GM12878 (cell line): ENCODE results near the gene FKBP7. TPM values are rescaled to one million over a fixed set of nuclear protein-coding genes. Genes with fewer than 3 reads are reported as not detected.

Source experiments
- ATAC-seq: fragments of 200-7000 bp; cut with Tn5 transposase; 3 replicates; pipeline ENCODE4 v1.9.1; 2020; ENCODE audit warnings: mild to moderate bottlenecking, moderate library complexity
- BruUV-seq: library from RNA; stranded (reverse); fragments of 400-500 nt; replicated peaks from 2 replicates; lab custom pipeline; 2021; lab: Mats Ljungman, UMichigan
- CTCF ChIA-PET: fragments of 300-600 bp; sonication (Branson Sonifier 250); formaldehyde crosslinking; extraction: SDS; loops from one replicate; lab custom pipeline; 2021; ENCODE audit warnings: inconsistent platforms; lab: Yijun Ruan, JAX
- POLR2A ChIA-PET: fragments of 350-600 bp; formaldehyde crosslinking; extraction: SDS; loops from one replicate; lab custom pipeline; 2021; ENCODE audit warnings: inconsistent platforms; lab: Charles Lee
- RAD21 ChIA-PET: fragments of 300-600 bp; sonication (Branson Sonifier 250); formaldehyde crosslinking; loops from one replicate; lab custom pipeline; 2023; ENCODE audit warnings: antibody characterized with exemption; ENCODE audit not compliant: unreplicated experiment; lab: Charles Lee
- SMC1A ChIA-PET: fragments of 300-600 bp; sonication (Branson Sonifier 250); formaldehyde crosslinking; loops from one replicate; lab custom pipeline; 2023; ENCODE audit not compliant: unreplicated experiment, uncharacterized antibody; lab: Charles Lee
- DNase-seq: peaks from one replicate; pipeline ENCODE4 v3.0.0-alpha.2; 2011; ENCODE audit warnings: low read depth, low spot score
- FAIRE-seq: peaks from 3 replicates; lab custom pipeline; 2011; peaks lifted over from hg19 to GRCh38; lab: Jason Lieb, UNC
- H2AFZ ChIP-seq: 2 replicates; pipeline ENCODE4 v1.6.0; 2011; ENCODE audit warnings: low read depth, low read length, control low read depth; ENCODE audit not compliant: control insufficient read depth
- H3K27ac ChIP-seq: 2 replicates; pipeline ENCODE4 v1.5.1; 2011; ENCODE audit warnings: control low read depth; ENCODE audit not compliant: control insufficient read depth, insufficient read depth
- H3K27me3 ChIP-seq, 2 experiments: replicated peaks in 1 of 2; 2 replicates each; pipeline versions ENCODE4 v1.6.0 to v1.6.1; 2011; ENCODE audit warnings: low read length in 1 of 2; ENCODE audit not compliant: control insufficient read depth in 2 of 2, insufficient read depth in 2 of 2
- H3K36me3 ChIP-seq, 2 experiments: 2 replicates each; pipeline ENCODE4 v1.5.1; 2011; ENCODE audit warnings: low read length in 1 of 2; ENCODE audit not compliant: control insufficient read depth in 2 of 2, insufficient read depth in 2 of 2
- H3K4me1 ChIP-seq: 2 replicates; pipeline ENCODE4 v1.6.1; 2011; ENCODE audit warnings: mild to moderate bottlenecking, low read length, moderate library complexity, mixed read lengths; ENCODE audit not compliant: control insufficient read depth, insufficient read depth
- H3K4me2 ChIP-seq: 2 replicates; pipeline ENCODE4 v1.6.0; 2011; ENCODE audit warnings: control low read depth; ENCODE audit not compliant: control insufficient read depth, insufficient read depth
- H3K4me3 ChIP-seq: fragments of 200-600 bp; sonication (generic); 2 replicates; pipeline ENCODE4 v1.5.1; 2016
- H3K79me2 ChIP-seq: 2 replicates; pipeline ENCODE4 v1.6.0; 2011; ENCODE audit warnings: low read length; ENCODE audit not compliant: control insufficient read depth, insufficient read depth
- H3K9ac ChIP-seq: 2 replicates; pipeline ENCODE4 v1.8.0; 2011; ENCODE audit warnings: low read length, control low read depth, mixed read lengths; ENCODE audit not compliant: control insufficient read depth, insufficient read depth
- H3K9me3 ChIP-seq: replicated peaks from 3 replicates; pipeline ENCODE4 v1.5.1; 2011; ENCODE audit warnings: mild to moderate bottlenecking, low read length; ENCODE audit not compliant: control insufficient read depth, insufficient read depth
- H4K20me1 ChIP-seq: 2 replicates; pipeline ENCODE4 v1.6.0; 2011; ENCODE audit not compliant: control insufficient read depth, insufficient read depth
- CHD2 ChIP-seq: IDR thresholded peaks from 2 replicates; pipeline ENCODE4 v1.6.1; 2011; ENCODE audit warnings: low read depth, low read length, improper control_type of control experiment, borderline replicate concordance
- CREM ChIP-seq: IDR thresholded peaks from 2 replicates; pipeline ENCODE4 v1.6.1; 2014; ENCODE audit warnings: antibody characterized with exemption, low read depth
- NFYA ChIP-seq: IDR thresholded peaks from 2 replicates; pipeline ENCODE4 v1.6.1; 2011; ENCODE audit warnings: low read depth, mild to moderate bottlenecking, low read length, improper control_type of control experiment, borderline replicate concordance
- NFYB ChIP-seq: IDR thresholded peaks from 2 replicates; pipeline ENCODE4 v1.6.1; 2011; ENCODE audit warnings: low read depth, mild to moderate bottlenecking, low read length, improper control_type of control experiment, moderate library complexity; ENCODE audit not compliant: insufficient read depth
- NRF1 ChIP-seq: conservative IDR thresholded peaks from 2 replicates; pipeline ENCODE4 v1.6.1; 2011; ENCODE audit warnings: mild to moderate bottlenecking, low read depth, low read length, improper control_type of control experiment
- PAX5 ChIP-seq: IDR thresholded peaks from 2 replicates; pipeline ENCODE4 v1.6.1; 2011; ENCODE audit warnings: low read depth, low read length, borderline replicate concordance
- PML ChIP-seq: IDR thresholded peaks from 2 replicates; pipeline ENCODE4 v1.6.1; 2012; ENCODE audit warnings: low read length, inconsistent platforms
- POLR2AphosphoS2 ChIP-seq: IDR thresholded peaks from 2 replicates; pipeline ENCODE4 v1.6.1; 2011; ENCODE audit warnings: low read depth, mild to moderate bottlenecking, low read length, improper control_type of control experiment, moderate library complexity
- SIN3A ChIP-seq: IDR thresholded peaks from 2 replicates; pipeline ENCODE4 v1.6.1; 2012; ENCODE audit warnings: low read depth, low read length, improper control_type of control experiment
- TCF12 ChIP-seq: IDR thresholded peaks from 2 replicates; pipeline ENCODE4 v1.6.1; 2011; ENCODE audit warnings: low read depth, mild to moderate bottlenecking, low read length
- WRNIP1 ChIP-seq: IDR thresholded peaks from 2 replicates; pipeline ENCODE4 v1.6.1; 2011; ENCODE audit warnings: low read depth, low read length, improper control_type of control experiment, borderline replicate concordance
- WGBS: methylation state at CpG from one replicate; pipeline ENCODE4 v1.1.6; 2016; ENCODE audit warnings: low lambda C conversion rate; ENCODE audit not compliant: insufficient replicate concordance, insufficient coverage; ENCODE audit errors: missing lambda C conversion rate; 5-methylcytosine and 5-hydroxymethylcytosine counted together
- in situ Hi-C: fragments of 300-500 bp; cut with MboI; formaldehyde crosslinking; loops from 9 replicates; pipeline ENCODE4 v1.14.3; 2018; ENCODE audit warnings: mixed read lengths
- intact Hi-C: fragments of 100-400 bp; cut with micrococcal nuclease; formaldehyde crosslinking; loops from one replicate; pipeline ENCODE4 v1.14.2; 2022; ENCODE audit not compliant: unreplicated experiment
- polyA plus RNA-seq, 11 experiments: library from polyadenylated mRNA; depleted of rRNA in 4 of 11; unstranded in 6 of 11; stranded (reverse) in 5 of 11; fragments of >200 nt; fragmentation: Nextera tagmentation in 4 of 11; fragmentation: Illumina TruSeq in 1 of 11; extraction: Ambion mirVana in 4 of 11; extraction: Trizol in 1 of 11; gene quantifications; 1 replicate in 1 of 11; 2 replicates in 10 of 11; pipeline versions ENCODE4 v1.2.1 to v1.2.3, GENCODE V29; 2011 to 2016; ENCODE audit warnings: inconsistent platforms in 2 of 11, missing spikeins in 2 of 11, low read depth in 1 of 11
- total RNA-seq, 4 experiments: library from RNA; depleted of rRNA in 3 of 4; stranded (reverse); fragments of >200 nt in 3 of 4; fragmentation: Illumina TruSeq in 1 of 4; extraction: Trizol in 1 of 4; gene quantifications; 2 replicates each; pipeline versions ENCODE4 v1.2.1 to v1.2.3, GENCODE V29; 2013 to 2021
- TF ChIP-seq, protein P1 (sequence below): fragments of 450-650 bp; IDR thresholded peaks from 2 replicates; pipeline ENCODE4 v1.6.1; 2017; ENCODE audit warnings: low read depth, mild to moderate bottlenecking, moderate library complexity
- TF ChIP-seq, protein P2 (sequence below): IDR thresholded peaks from 2 replicates; pipeline ENCODE4 v1.6.1; 2012; ENCODE audit warnings: mild to moderate bottlenecking, low read depth, low read length
- TF ChIP-seq, protein P3 (sequence below): fragments of 450-650 bp; IDR thresholded peaks from 2 replicates; pipeline ENCODE4 v1.6.1; 2018; ENCODE audit warnings: borderline replicate concordance, mild to moderate bottlenecking; ENCODE audit not compliant: partially characterized antibody
- TF ChIP-seq, protein P4 (sequence below): IDR thresholded peaks from 2 replicates; pipeline ENCODE4 v1.6.1; 2011; ENCODE audit warnings: low read depth, low read length, improper control_type of control experiment, borderline replicate concordance

The FKBP7 gene
- total and polyA plus RNA-seq, 10 of the 15 experiments (the other 5 are each of a cell fraction or from before 2014, with no cell fraction given) = 5.6 to 16.7 (median 12.5) TPM

DNA sequence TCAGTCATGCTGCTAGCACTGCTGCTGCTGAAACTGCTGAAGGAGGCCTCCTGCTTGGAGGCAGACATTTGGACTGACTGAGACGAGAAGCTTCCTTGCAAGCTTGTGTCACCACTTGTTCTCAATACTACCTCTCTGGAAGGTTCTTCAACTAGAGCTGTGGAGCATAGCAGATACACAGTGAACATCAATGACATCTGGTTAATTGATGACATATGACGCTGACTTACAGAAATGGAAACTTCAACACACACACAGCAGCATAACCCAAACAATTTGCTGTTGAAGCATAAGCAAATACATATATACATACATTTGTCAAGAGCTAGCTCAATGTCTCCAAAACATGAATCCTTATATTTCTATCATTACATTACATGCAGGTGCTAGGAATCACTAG, 49.2 kb upstream of the FKBP7 start:
- no peak overlapping the region for H2AFZ ChIP-seq
- DNase-seq (no peak), FAIRE-seq (no peak), ATAC-seq (peak; percentile 7)
- intact Hi-C loops = loop anchor here (10.0 kb wide), 1 partner anchor 727 kb away; no protein-coding TSS in a partner anchor
- ChIA-PET RAD21 (interaction anchor here (0.7 to 4.8 kb wide), 4 partner anchors 10 to 77 kb away, joined by 4 to 29 read pairs (median 7); partner anchors contain the start of genes PJVK, PLEKHA3 and PRKRA), SMC1A (interaction anchor here (0.9 to 3.3 kb wide), 12 partner anchors 9 to 125 kb away, joined by 3 to 21 read pairs (median 4); partner anchors contain the start of genes PJVK and PRKRA), POLR2A (interaction anchor here (0.6 to 1.8 kb wide), 5 partner anchors 9 to 77 kb away, joined by 3 to 14 read pairs (median 3); partner anchors contain the start of genes PJVK and PRKRA), CTCF (interaction anchor here (0.6 to 2.7 kb wide), 6 partner anchors 23 to 492 kb away, joined by 3 to 15 read pairs (median 4); partner anchors contain the start of gene PLEKHA3)
- H3K4me3 ChIP-seq = peak overlapping the region; percentile 30; the same call in 1 of the 2 replicates
- no peaks in the 10 kb centered on the region; the same call in 1 of the 3 replicates for H3K9me3 ChIP-seq
- H4K20me1 ChIP-seq = no peaks in the 10 kb centered on the region
- 94% methylated on average over 2 of the region's 2 CpGs for WGBS
- peak overlapping the region; percentile 21 for H3K27ac ChIP-seq
- H3K4me2 ChIP-seq = peak overlapping the region; percentile 56
- peaks cover 33% of the 10 kb centered on the region for H3K4me1 ChIP-seq
- no peaks in the 10 kb centered on the region for H3K27me3 ChIP-seq
- peaks cover 2 to 6% of the 10 kb centered on the region in 2 experiments; a peak in 2 of 4 replicates for H3K36me3 ChIP-seq
- no TSS peak for BruUV-seq
- H3K79me2 ChIP-seq = peaks cover 64% of the 10 kb centered on the region
- in situ Hi-C loops = no loop called here
- no peak overlapping the region for H3K9ac ChIP-seq
- TF ChIP-seq NRF1 (no peak), CHD2 (no peak), PAX5 (no peak), NFYA (no peak), POLR2AphosphoS2 (no peak), NFYB (no peak), TCF12 (no peak), WRNIP1 (no peak), PML (no peak), CREM (no peak), SIN3A (no peak)
- TF ChIP-seq, protein P1, sequence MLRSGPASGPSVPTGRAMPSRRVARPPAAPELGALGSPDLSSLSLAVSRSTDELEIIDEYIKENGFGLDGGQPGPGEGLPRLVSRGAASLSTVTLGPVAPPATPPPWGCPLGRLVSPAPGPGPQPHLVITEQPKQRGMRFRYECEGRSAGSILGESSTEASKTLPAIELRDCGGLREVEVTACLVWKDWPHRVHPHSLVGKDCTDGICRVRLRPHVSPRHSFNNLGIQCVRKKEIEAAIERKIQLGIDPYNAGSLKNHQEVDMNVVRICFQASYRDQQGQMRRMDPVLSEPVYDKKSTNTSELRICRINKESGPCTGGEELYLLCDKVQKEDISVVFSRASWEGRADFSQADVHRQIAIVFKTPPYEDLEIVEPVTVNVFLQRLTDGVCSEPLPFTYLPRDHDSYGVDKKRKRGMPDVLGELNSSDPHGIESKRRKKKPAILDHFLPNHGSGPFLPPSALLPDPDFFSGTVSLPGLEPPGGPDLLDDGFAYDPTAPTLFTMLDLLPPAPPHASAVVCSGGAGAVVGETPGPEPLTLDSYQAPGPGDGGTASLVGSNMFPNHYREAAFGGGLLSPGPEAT = no peak
- TF ChIP-seq, protein P2, sequence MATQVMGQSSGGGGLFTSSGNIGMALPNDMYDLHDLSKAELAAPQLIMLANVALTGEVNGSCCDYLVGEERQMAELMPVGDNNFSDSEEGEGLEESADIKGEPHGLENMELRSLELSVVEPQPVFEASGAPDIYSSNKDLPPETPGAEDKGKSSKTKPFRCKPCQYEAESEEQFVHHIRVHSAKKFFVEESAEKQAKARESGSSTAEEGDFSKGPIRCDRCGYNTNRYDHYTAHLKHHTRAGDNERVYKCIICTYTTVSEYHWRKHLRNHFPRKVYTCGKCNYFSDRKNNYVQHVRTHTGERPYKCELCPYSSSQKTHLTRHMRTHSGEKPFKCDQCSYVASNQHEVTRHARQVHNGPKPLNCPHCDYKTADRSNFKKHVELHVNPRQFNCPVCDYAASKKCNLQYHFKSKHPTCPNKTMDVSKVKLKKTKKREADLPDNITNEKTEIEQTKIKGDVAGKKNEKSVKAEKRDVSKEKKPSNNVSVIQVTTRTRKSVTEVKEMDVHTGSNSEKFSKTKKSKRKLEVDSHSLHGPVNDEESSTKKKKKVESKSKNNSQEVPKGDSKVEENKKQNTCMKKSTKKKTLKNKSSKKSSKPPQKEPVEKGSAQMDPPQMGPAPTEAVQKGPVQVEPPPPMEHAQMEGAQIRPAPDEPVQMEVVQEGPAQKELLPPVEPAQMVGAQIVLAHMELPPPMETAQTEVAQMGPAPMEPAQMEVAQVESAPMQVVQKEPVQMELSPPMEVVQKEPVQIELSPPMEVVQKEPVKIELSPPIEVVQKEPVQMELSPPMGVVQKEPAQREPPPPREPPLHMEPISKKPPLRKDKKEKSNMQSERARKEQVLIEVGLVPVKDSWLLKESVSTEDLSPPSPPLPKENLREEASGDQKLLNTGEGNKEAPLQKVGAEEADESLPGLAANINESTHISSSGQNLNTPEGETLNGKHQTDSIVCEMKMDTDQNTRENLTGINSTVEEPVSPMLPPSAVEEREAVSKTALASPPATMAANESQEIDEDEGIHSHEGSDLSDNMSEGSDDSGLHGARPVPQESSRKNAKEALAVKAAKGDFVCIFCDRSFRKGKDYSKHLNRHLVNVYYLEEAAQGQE = no peak
- TF ChIP-seq, protein P3, sequence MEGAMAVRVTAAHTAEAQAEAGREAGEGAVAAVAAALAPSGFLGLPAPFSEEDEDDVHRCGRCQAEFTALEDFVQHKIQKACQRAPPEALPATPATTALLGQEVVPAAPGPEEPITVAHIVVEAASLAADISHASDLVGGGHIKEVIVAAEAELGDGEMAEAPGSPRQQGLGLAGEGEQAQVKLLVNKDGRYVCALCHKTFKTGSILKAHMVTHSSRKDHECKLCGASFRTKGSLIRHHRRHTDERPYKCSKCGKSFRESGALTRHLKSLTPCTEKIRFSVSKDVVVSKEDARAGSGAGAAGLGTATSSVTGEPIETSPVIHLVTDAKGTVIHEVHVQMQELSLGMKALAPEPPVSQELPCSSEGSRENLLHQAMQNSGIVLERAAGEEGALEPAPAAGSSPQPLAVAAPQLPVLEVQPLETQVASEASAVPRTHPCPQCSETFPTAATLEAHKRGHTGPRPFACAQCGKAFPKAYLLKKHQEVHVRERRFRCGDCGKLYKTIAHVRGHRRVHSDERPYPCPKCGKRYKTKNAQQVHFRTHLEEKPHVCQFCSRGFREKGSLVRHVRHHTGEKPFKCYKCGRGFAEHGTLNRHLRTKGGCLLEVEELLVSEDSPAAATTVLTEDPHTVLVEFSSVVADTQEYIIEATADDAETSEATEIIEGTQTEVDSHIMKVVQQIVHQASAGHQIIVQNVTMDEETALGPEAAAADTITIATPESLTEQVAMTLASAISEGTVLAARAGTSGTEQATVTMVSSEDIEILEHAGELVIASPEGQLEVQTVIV = no peak
- TF ChIP-seq, protein P4, sequence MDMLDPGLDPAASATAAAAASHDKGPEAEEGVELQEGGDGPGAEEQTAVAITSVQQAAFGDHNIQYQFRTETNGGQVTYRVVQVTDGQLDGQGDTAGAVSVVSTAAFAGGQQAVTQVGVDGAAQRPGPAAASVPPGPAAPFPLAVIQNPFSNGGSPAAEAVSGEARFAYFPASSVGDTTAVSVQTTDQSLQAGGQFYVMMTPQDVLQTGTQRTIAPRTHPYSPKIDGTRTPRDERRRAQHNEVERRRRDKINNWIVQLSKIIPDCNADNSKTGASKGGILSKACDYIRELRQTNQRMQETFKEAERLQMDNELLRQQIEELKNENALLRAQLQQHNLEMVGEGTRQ = no peak
